Measurements from ENCODE around the gene PDLIM7.
A peak's percentile ranks its signal among the peaks of the same experiment; 100 is the strongest.

Gene PDLIM7

GRCh38 chr5:177508837-177509236, 11.4 kb upstream of the PDLIM7 start:
- TF ChIP-seq, protein P1, sequence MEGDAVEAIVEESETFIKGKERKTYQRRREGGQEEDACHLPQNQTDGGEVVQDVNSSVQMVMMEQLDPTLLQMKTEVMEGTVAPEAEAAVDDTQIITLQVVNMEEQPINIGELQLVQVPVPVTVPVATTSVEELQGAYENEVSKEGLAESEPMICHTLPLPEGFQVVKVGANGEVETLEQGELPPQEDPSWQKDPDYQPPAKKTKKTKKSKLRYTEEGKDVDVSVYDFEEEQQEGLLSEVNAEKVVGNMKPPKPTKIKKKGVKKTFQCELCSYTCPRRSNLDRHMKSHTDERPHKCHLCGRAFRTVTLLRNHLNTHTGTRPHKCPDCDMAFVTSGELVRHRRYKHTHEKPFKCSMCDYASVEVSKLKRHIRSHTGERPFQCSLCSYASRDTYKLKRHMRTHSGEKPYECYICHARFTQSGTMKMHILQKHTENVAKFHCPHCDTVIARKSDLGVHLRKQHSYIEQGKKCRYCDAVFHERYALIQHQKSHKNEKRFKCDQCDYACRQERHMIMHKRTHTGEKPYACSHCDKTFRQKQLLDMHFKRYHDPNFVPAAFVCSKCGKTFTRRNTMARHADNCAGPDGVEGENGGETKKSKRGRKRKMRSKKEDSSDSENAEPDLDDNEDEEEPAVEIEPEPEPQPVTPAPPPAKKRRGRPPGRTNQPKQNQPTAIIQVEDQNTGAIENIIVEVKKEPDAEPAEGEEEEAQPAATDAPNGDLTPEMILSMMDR (IDR thresholded peaks at IDR 0.05; ENCODE audit: low read depth, low read length): no peak
- no peak for DNase-seq
- H3K4me3 ChIP-seq (ENCODE audit: low read depth, low read length): no peak overlapping the region
- no peaks in the 10 kb centered on the region for H3K9me3 ChIP-seq (ENCODE audit: severe bottlenecking)
- H3K27me3 ChIP-seq (ENCODE audit: insufficient read depth, low read depth, severe bottlenecking): no peaks in the 10 kb centered on the region
- H3K36me3 ChIP-seq: peaks cover 2% of the 10 kb centered on the region; the same call in 1 of the 2 replicates
- no peak overlapping the region for H3K27ac ChIP-seq

DNA sequence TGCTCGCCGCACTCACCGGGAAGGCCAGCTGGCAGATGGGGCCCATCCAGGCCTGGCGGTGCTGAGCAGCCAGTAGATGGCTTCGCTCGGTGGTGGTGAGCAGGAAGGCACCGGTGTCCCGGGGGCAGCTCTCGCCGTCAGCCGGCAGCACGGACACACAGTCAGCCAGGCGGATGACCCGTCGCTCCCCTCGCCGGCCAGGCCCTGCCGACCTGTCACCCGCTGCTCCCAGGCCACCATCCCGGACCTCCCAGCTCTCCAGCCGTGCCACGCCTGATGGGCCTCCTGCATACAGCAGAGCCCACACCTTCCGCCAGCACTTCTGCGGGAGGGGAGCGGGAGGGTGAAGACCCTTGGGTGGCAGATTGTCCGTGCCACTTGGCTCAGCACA, 10.8 kb upstream of the PDLIM7 start:
- TF ChIP-seq, protein P1 (IDR thresholded peaks at IDR 0.05; ENCODE audit: low read depth, low read length): no peak
- H3K36me3 ChIP-seq: peaks cover 2% of the 10 kb centered on the region; the same call in 1 of the 2 replicates
- no peak for DNase-seq
- H3K27ac ChIP-seq: no peak overlapping the region
- no peak overlapping the region for H3K4me3 ChIP-seq (ENCODE audit: low read depth, low read length)
- H3K27me3 ChIP-seq (ENCODE audit: insufficient read depth, low read depth, severe bottlenecking): no peaks in the 10 kb centered on the region
- no peaks in the 10 kb centered on the region for H3K9me3 ChIP-seq (ENCODE audit: severe bottlenecking)

DNA sequence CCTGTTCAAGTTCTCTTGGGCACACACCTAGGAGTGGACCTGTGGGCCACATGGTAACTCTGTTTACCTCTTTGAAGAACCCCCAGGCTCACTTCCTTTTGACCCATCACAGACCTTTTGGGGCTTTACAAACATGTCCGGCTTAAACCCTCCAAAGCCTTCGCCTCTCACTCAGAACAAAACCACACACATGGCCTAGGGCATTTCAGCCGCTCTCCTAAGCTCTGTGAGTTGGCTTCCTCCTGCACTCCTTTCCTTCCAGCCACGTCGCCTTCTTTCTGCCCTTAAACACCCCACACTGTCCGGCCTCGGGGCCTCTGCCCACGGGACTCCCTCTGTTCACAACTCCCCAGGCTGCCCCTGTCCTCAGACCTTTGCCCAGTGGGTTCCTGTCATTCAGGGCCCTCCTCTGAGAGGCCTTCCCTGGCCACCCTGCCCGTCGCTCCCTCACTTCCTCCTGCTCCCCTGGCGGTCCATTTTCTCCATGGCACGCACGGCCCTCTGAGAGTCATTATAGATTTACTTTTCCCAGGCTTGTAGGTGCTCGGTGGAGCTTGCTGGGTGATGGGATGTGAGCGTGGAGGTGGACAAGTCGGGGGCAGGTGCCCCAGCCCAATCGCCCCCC, 10.3 kb upstream of the PDLIM7 start:
- TF ChIP-seq, protein P1 (IDR thresholded peaks at IDR 0.05; ENCODE audit: low read depth, low read length): no peak
- Histone ChIP-seq H3K27me3 (ENCODE audit: insufficient read depth, low read depth, severe bottlenecking) (no peaks in the 10 kb centered on the region), H3K9me3 (ENCODE audit: severe bottlenecking) (no peaks in the 10 kb centered on the region), H3K36me3 (peaks cover 2% of the 10 kb centered on the region; the same call in 1 of the 2 replicates), H3K4me3 (ENCODE audit: low read depth, low read length) (no peak overlapping the region), H3K27ac (no peak overlapping the region)
- DNase-seq: no peak

GRCh38 chr5:177507165-177507564, 9.8 kb upstream of the PDLIM7 start:
- Histone ChIP-seq H3K9me3 (ENCODE audit: severe bottlenecking) (no peaks in the 10 kb centered on the region), H3K4me3 (ENCODE audit: low read depth, low read length) (no peak overlapping the region), H3K36me3 (peaks cover 2% of the 10 kb centered on the region; the same call in 1 of the 2 replicates), H3K27me3 (ENCODE audit: insufficient read depth, low read depth, severe bottlenecking) (no peaks in the 10 kb centered on the region), H3K27ac (no peak overlapping the region)
- no peak for DNase-seq
- TF ChIP-seq, protein P1 (IDR thresholded peaks at IDR 0.05; ENCODE audit: low read depth, low read length): 0 out of 2 replicates have a peak, but pooled peaks have one; percentile 3

GRCh38 chr5:177505075-177505474, 7.7 kb upstream of the PDLIM7 start:
- Histone ChIP-seq H3K27ac (no peak overlapping the region), H3K9me3 (ENCODE audit: severe bottlenecking) (no peaks in the 10 kb centered on the region), H3K36me3 (no peaks in the 10 kb centered on the region)

More at GRCh38 chr5:177505075-177505474, 7.7 kb upstream of the PDLIM7 start:
- no peak for DNase-seq
- no peak overlapping the region for H3K4me3 ChIP-seq (ENCODE audit: low read depth, low read length)
- no peaks in the 10 kb centered on the region for H3K27me3 ChIP-seq (ENCODE audit: insufficient read depth, low read depth, severe bottlenecking)
- TF ChIP-seq, protein P1 (IDR thresholded peaks at IDR 0.05; ENCODE audit: low read depth, low read length): no peak
